Fibroblast of pulmonary artery (primary cell): Measurements from ENCODE around the gene LRRN3.

Source experiments
- DNase-seq: peaks from one replicate; pipeline ENCODE4 v3.0.0-alpha.2; 2010; ENCODE audit warnings: low read depth
- H3K4me3 ChIP-seq: replicated peaks from 2 replicates; pipeline ENCODE4 v1.5.1; 2011; ENCODE audit warnings: low read depth, mild to moderate bottlenecking, control low read depth, low read length, moderate library complexity
- CTCF ChIP-seq: IDR thresholded peaks from 2 replicates; pipeline ENCODE4 v1.5.1; 2011; ENCODE audit warnings: mild to moderate bottlenecking, control low read depth, low read length, inconsistent platforms; ENCODE audit errors: missing control alignments

The LRRN3 gene

GRCh38 chr7:111137296-111138192 is 46.6 kb downstream of the LRRN3 start:
- H3K4me3 ChIP-seq: no peak overlapping the region
- DNase-seq: peak; percentile 21
- no peak for TF ChIP-seq CTCF

- peak; percentile 34 for DNase-seq
- TF ChIP-seq CTCF: no peak
- H3K4me3 ChIP-seq: no peak overlapping the region
These were observed 47.3 kb downstream of the LRRN3 start for GRCh38 chr7:111138193-111138569.

GRCh38 chr7:111138586-111138985 is 47.7 kb downstream of the LRRN3 start:
- no peak overlapping the region for H3K4me3 ChIP-seq
- TF ChIP-seq CTCF: no peak
- DNase-seq: no peak

- no peak overlapping the region for H3K4me3 ChIP-seq
- TF ChIP-seq CTCF: no peak
- no peak for DNase-seq
These were observed 49.4 kb downstream of the LRRN3 start for GRCh38 chr7:111140091-111140865.

- no peak overlapping the region for H3K4me3 ChIP-seq
- DNase-seq: no peak
- TF ChIP-seq CTCF: no peak
These were observed 54.5 kb downstream of the LRRN3 start for GRCh38 chr7:111145472-111145871.

- no peak for DNase-seq
- TF ChIP-seq CTCF: no peak
These were observed 55.2 kb downstream of the LRRN3 start for GRCh38 chr7:111146136-111146535.

More at GRCh38 chr7:111146136-111146535, 55.2 kb downstream of the LRRN3 start:
- H3K4me3 ChIP-seq: no peak overlapping the region
